MM.1S (cell line): ENCODE results near the gene ZNF804B.

ENCODE experiments used
- DNase-seq: peaks from one replicate; pipeline ENCODE4 v3.0.0-alpha.2; 2015
- H2AFZ ChIP-seq: fragments of 300-600 bp; sonication (generic); 2 replicates; pipeline ENCODE4 v1.6.0; 2016; ENCODE audit warnings: antibody characterized with exemption, low read length
- H3F3A ChIP-seq: fragments of 300-600 bp; sonication (generic); 2 replicates; pipeline ENCODE4 v1.6.1; 2016; ENCODE audit warnings: mild to moderate bottlenecking, antibody characterized with exemption, low read length, moderate library complexity, mixed read lengths; ENCODE audit not compliant: insufficient read depth
- H3K27ac ChIP-seq: fragments of 300-600 bp; sonication (generic); 2 replicates; pipeline ENCODE4 v1.5.1; 2016; ENCODE audit warnings: mild to moderate bottlenecking, low read length
- H3K27me3 ChIP-seq: fragments of 300-600 bp; sonication (generic); replicated peaks from 2 replicates; pipeline ENCODE4 v1.6.0; 2016; ENCODE audit warnings: low read length; ENCODE audit not compliant: insufficient read depth
- H3K36me3 ChIP-seq: fragments of 300-600 bp; sonication (generic); replicated peaks from 2 replicates; pipeline ENCODE4 v1.6.1; 2016; ENCODE audit warnings: mild to moderate bottlenecking, low read length, mixed read lengths; ENCODE audit not compliant: insufficient read depth
- H3K4me1 ChIP-seq: fragments of 300-600 bp; sonication (generic); 2 replicates; pipeline ENCODE4 v1.6.1; 2016; ENCODE audit warnings: low read length, mixed read lengths
- H3K4me2 ChIP-seq: fragments of 300-600 bp; sonication (generic); 2 replicates; pipeline ENCODE4 v1.6.0; 2016; ENCODE audit warnings: low read depth, low read length
- H3K4me3 ChIP-seq: fragments of 300-600 bp; sonication (generic); 2 replicates; pipeline ENCODE4 v1.5.1; 2016; ENCODE audit warnings: low read length, mixed read lengths
- H3K79me2 ChIP-seq: fragments of 300-600 bp; sonication (generic); 2 replicates; pipeline ENCODE4 v1.6.1; 2016; ENCODE audit warnings: mixed run types, low read length, mixed read lengths
- H3K9ac ChIP-seq: fragments of 300-600 bp; sonication (generic); 2 replicates; pipeline ENCODE4 v1.6.1; 2016; ENCODE audit warnings: low read length, mixed read lengths
- H3K9me2 ChIP-seq: fragments of 300-600 bp; sonication (generic); replicated peaks from 2 replicates; pipeline ENCODE4 v1.6.1; 2016; ENCODE audit warnings: mild to moderate bottlenecking, low read length, mixed read lengths; ENCODE audit not compliant: insufficient read depth
- H3K9me3 ChIP-seq: fragments of 300-600 bp; sonication (generic); replicated peaks from 2 replicates; pipeline ENCODE4 v1.6.1; 2016; ENCODE audit warnings: mild to moderate bottlenecking, low read length, mixed read lengths; ENCODE audit not compliant: insufficient read depth
- H4K20me1 ChIP-seq: fragments of 300-600 bp; sonication (generic); 2 replicates; pipeline ENCODE4 v1.6.1; 2016; ENCODE audit warnings: mild to moderate bottlenecking, low read length, moderate library complexity, mixed read lengths; ENCODE audit not compliant: insufficient read depth
- CTCF ChIP-seq: fragments of 300-600 bp; sonication (generic); IDR thresholded peaks from 2 replicates; pipeline ENCODE4 v1.5.1; 2016; ENCODE audit warnings: antibody characterized with exemption, low read length, mixed read lengths
- EZH2 ChIP-seq: fragments of 300-600 bp; sonication (generic); optimal IDR thresholded peaks from 2 replicates; pipeline ENCODE3; 2017; ENCODE audit warnings: low read depth, mild to moderate bottlenecking, antibody characterized with exemption, low read length, mixed read lengths
- EZH2phosphoT487 ChIP-seq: fragments of 300-600 bp; sonication (generic); IDR thresholded peaks from 2 replicates; pipeline ENCODE4 v1.6.1; 2018; ENCODE audit warnings: antibody characterized with exemption, low read length

The ZNF804B gene

GRCh38 chr7:89091550-89091949 lies 332.1 kb downstream of the ZNF804B start:
- no peaks in the 10 kb centered on the region for H3K9me2 ChIP-seq
- H3K79me2 ChIP-seq, result no peaks in the 10 kb centered on the region
- H3F3A ChIP-seq, result no peaks in the 10 kb centered on the region
- no peak overlapping the region for H3K27ac ChIP-seq
- no peaks in the 10 kb centered on the region for H3K36me3 ChIP-seq
- H4K20me1 ChIP-seq, result no peaks in the 10 kb centered on the region
- no peaks in the 10 kb centered on the region for H3K4me1 ChIP-seq
- TF ChIP-seq CTCF, result no peak
- TF ChIP-seq EZH2phosphoT487, result no peak
- TF ChIP-seq EZH2, result no peak
- DNase-seq, result no peak
- no peak overlapping the region for H3K9ac ChIP-seq
- no peaks in the 10 kb centered on the region for H3K9me3 ChIP-seq
- no peak overlapping the region for H2AFZ ChIP-seq
- H3K4me3 ChIP-seq, result no peak overlapping the region
- no peak overlapping the region for H3K4me2 ChIP-seq
- H3K27me3 ChIP-seq, result no peaks in the 10 kb centered on the region

GRCh38 chr7:89094269-89094668 lies 334.8 kb downstream of the ZNF804B start:
- Histone ChIP-seq H3K4me3 (no peak overlapping the region), H3K4me1 (0 out of 2 replicates have a peak, but pooled peaks cover 2% of the 10 kb centered on the region), H3K27me3 (no peaks in the 10 kb centered on the region), H3K79me2 (no peaks in the 10 kb centered on the region), H3K9me2 (no peaks in the 10 kb centered on the region), H3K27ac (no peak overlapping the region), H4K20me1 (no peaks in the 10 kb centered on the region), H3F3A (no peaks in the 10 kb centered on the region), H3K36me3 (no peaks in the 10 kb centered on the region), H3K4me2 (no peak overlapping the region), H2AFZ (no peak overlapping the region), H3K9ac (no peak overlapping the region), H3K9me3 (no peaks in the 10 kb centered on the region)
- DNase-seq, result no peak
- no peak for TF ChIP-seq EZH2
- TF ChIP-seq EZH2phosphoT487, result no peak
- TF ChIP-seq CTCF, result no peak

GRCh38 chr7:89103564-89103963 lies 344.1 kb downstream of the ZNF804B start:
- H3K79me2 ChIP-seq, result no peaks in the 10 kb centered on the region
- H2AFZ ChIP-seq, result no peak overlapping the region
- no peak for DNase-seq
- H3F3A ChIP-seq, result no peaks in the 10 kb centered on the region
- H3K36me3 ChIP-seq, result no peaks in the 10 kb centered on the region
- H3K27me3 ChIP-seq, result no peaks in the 10 kb centered on the region
- TF ChIP-seq EZH2phosphoT487 (no peak), CTCF (no peak), EZH2 (no peak)
- H3K4me2 ChIP-seq, result no peak overlapping the region
- no peaks in the 10 kb centered on the region for H4K20me1 ChIP-seq
- H3K4me3 ChIP-seq, result no peak overlapping the region
- no peak overlapping the region for H3K9ac ChIP-seq
- H3K9me2 ChIP-seq, result no peaks in the 10 kb centered on the region
- H3K4me1 ChIP-seq, result 0 out of 2 replicates have a peak, but pooled peaks cover 2% of the 10 kb centered on the region
- no peak overlapping the region for H3K27ac ChIP-seq
- no peaks in the 10 kb centered on the region for H3K9me3 ChIP-seq
